AG04450 (cell line): ENCODE measurements around the gene TNXB. TPM values are rescaled to one million over a fixed set of nuclear protein-coding genes. Genes with fewer than 3 reads are reported as not detected.

ENCODE experiments used
- CTCF ChIA-PET: fragments of 300-600, 350-600 bp; formaldehyde crosslinking; extraction: SDS; loops from one replicate; lab custom pipeline; 2022; ENCODE audit warnings: antibody characterized with exemption, inconsistent platforms; lab: Charles Lee
- POLR2A ChIA-PET: fragments of 350-600 bp; formaldehyde crosslinking; extraction: SDS; loops from one replicate; lab custom pipeline; 2021; ENCODE audit warnings: antibody characterized with exemption, inconsistent platforms; lab: Yijun Ruan, JAX
- DNase-seq: peaks from one replicate; pipeline ENCODE4 v3.0.0-alpha.2; 2011; ENCODE audit warnings: low read depth, low spot score
- H3K27ac ChIP-seq: one replicate; pipeline ENCODE4 v1.5.1; 2012; ENCODE audit warnings: low read depth, low read length, control low read depth
- H3K27me3 ChIP-seq: one replicate; pipeline ENCODE4 v1.6.0; 2012; ENCODE audit warnings: low read length; ENCODE audit not compliant: control insufficient read depth, insufficient read depth
- H3K4me3 ChIP-seq: 2 replicates; pipeline ENCODE4 v1.5.1; 2011; ENCODE audit warnings: mild to moderate bottlenecking, low read depth, low read length, control low read depth
- H3K9me3 ChIP-seq: 2 replicates; pipeline ENCODE4 v1.5.1; 2012; ENCODE audit warnings: low read length; ENCODE audit not compliant: control insufficient read depth, insufficient read depth
- CTCF ChIP-seq: IDR thresholded peaks from 2 replicates; pipeline ENCODE4 v1.5.1; 2011; ENCODE audit warnings: low read depth, low read length, control low read depth, inconsistent platforms
- polyA plus RNA-seq: library from polyadenylated mRNA; depleted of rRNA; stranded (reverse); fragments of >200 nt; gene quantifications from 2 replicates; pipeline ENCODE4 v1.2.3, GENCODE V29; 2011

The TNXB gene
- polyA plus RNA-seq, 1 experiment = 0.35 TPM

- Histone ChIP-seq H3K27ac (no peak overlapping the region), H3K9me3 (no peaks in the 10 kb centered on the region; the same call in 1 of the 2 replicates), H3K4me3 (no peak overlapping the region), H3K27me3 (peaks cover 19% of the 10 kb centered on the region)
- no peak for TF ChIP-seq CTCF
- ChIA-PET POLR2A (no interaction called here), CTCF (no interaction called here)
- DNase-seq = no peak
Observed at GRCh38 chr6:32064706-32065105, 44.4 kb downstream of the TNXB start.

DNA sequence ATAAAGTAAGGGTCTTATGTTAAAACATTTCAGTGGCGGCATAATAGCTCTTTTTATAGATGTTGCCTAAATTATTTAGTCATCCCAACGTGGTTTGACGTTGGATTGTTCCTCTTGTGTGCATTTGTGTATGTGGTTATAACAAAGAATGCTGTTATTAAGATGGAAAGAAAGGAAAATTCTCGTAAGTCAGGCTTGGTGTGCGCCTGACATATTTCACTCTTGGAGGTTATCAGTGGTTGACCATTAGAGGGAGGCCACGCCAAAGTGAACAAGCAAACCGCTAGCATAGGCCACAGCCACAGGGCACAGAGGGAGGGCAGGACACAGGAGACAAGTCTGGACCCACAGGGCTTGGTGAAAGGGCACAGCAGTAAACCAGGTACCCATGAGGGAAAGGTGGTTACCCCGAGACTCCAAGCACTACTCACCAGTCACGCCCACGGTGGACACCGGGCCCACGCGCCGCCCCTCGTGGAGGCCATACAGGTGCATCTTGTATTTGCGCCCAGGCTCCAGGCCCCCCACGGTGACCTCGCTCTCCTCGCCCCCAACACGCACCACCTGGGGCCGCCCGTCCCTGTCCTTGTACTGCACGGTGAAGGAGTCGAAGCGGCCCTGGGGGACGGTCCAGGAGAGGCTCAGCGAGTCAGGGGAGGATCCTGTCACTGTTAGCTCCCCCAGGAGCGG lies 48.0 kb downstream of the TNXB start:
- H3K4me3 ChIP-seq = no peak overlapping the region
- H3K9me3 ChIP-seq = no peaks in the 10 kb centered on the region
- no peak for TF ChIP-seq CTCF
- DNase-seq = no peak
- no peak overlapping the region for H3K27ac ChIP-seq
- peaks cover 15% of the 10 kb centered on the region for H3K27me3 ChIP-seq
- ChIA-PET CTCF (no interaction called here), POLR2A (no interaction called here)

GRCh38 chr6:32058511-32058963 lies 50.6 kb downstream of the TNXB start:
- POLR2A ChIA-PET = interaction anchor here (0.6 kb wide), 1 partner anchor 1654 kb away, joined by 3 read pairs; no protein-coding TSS in a partner anchor
- CTCF ChIA-PET = interaction anchor here (0.5 to 0.6 kb wide), 2 partner anchors 83 to 694 kb away, joined by 3 to 9 read pairs; no protein-coding TSS in a partner anchor
- no peak for DNase-seq
- Histone ChIP-seq H3K27ac (no peak overlapping the region), H3K27me3 (peaks cover 30% of the 10 kb centered on the region), H3K9me3 (no peaks in the 10 kb centered on the region), H3K4me3 (no peak overlapping the region)
- TF ChIP-seq CTCF = no peak

GRCh38 chr6:32057966-32058365 lies 51.2 kb downstream of the TNXB start:
- POLR2A ChIA-PET = no interaction called here
- CTCF ChIA-PET = interaction anchor here (0.5 to 0.6 kb wide), 2 partner anchors 82 to 271 kb away, joined by 3 to 9 read pairs; no protein-coding TSS in a partner anchor
- DNase-seq = no peak

More at GRCh38 chr6:32057966-32058365, 51.2 kb downstream of the TNXB start:
- Histone ChIP-seq H3K4me3 (no peak overlapping the region), H3K27me3 (peaks cover 34% of the 10 kb centered on the region), H3K27ac (no peak overlapping the region), H3K9me3 (no peaks in the 10 kb centered on the region; the same call in 1 of the 2 replicates)
- TF ChIP-seq CTCF = no peak
